Measurements from ENCODE around the gene SLC12A4. TPM values are rescaled to one million over a fixed set of nuclear protein-coding genes. Genes with fewer than 3 reads are reported as not detected.

SLC12A4 gene
- total and polyA plus RNA-seq, 2 experiments from 2014 or later: 36.5 to 49.2 TPM

GRCh38 chr16:67951485-67951884 is 17.0 kb downstream of the SLC12A4 start:
- no peak for TF ChIP-seq CTCF (IDR thresholded peaks at IDR 0.05; ENCODE audit: low read depth, low read length)
- Histone ChIP-seq H3K27me3 (no peaks in the 10 kb centered on the region), H3K36me3 (peaks cover 45% of the 10 kb centered on the region), H3K27ac (no peak overlapping the region), H3K4me3 (no peak overlapping the region), H3K4me1 (ENCODE audit: low read depth) (no peaks in the 10 kb centered on the region), H3K9me3 (ENCODE audit: low read depth) (no peaks in the 10 kb centered on the region)
- no peak for DNase-seq (ENCODE audit: low read depth in 1 of 2, low spot score in 1 of 2)

- Histone ChIP-seq H3K4me3 (no peak overlapping the region), H3K36me3 (peaks cover 53% of the 10 kb centered on the region), H3K9me3 (ENCODE audit: low read depth) (no peaks in the 10 kb centered on the region), H3K27ac (no peak overlapping the region), H3K4me1 (ENCODE audit: low read depth) (no peaks in the 10 kb centered on the region), H3K27me3 (no peaks in the 10 kb centered on the region)
- no peak for TF ChIP-seq CTCF (IDR thresholded peaks at IDR 0.05; ENCODE audit: low read depth, low read length)
- no peak for DNase-seq (ENCODE audit: low read depth in 1 of 2, low spot score in 1 of 2)
These were observed 18.0 kb downstream of the SLC12A4 start for GRCh38 chr16:67950335-67950843.

- Histone ChIP-seq H3K36me3 (peaks cover 59% of the 10 kb centered on the region), H3K27ac (no peak overlapping the region), H3K9me3 (ENCODE audit: low read depth) (no peaks in the 10 kb centered on the region), H3K4me1 (ENCODE audit: low read depth) (no peaks in the 10 kb centered on the region), H3K27me3 (no peaks in the 10 kb centered on the region), H3K4me3 (no peak overlapping the region)
- TF ChIP-seq CTCF (IDR thresholded peaks at IDR 0.05; ENCODE audit: low read depth, low read length): no peak
- no peak for DNase-seq (ENCODE audit: low read depth in 1 of 2, low spot score in 1 of 2)
These were observed 18.8 kb downstream of the SLC12A4 start for GRCh38 chr16:67949645-67950044.

GRCh38 chr16:67948015-67948414 is 20.4 kb downstream of the SLC12A4 start:
- H3K27ac ChIP-seq: no peak overlapping the region
- no peak for TF ChIP-seq CTCF (IDR thresholded peaks at IDR 0.05; ENCODE audit: low read depth, low read length)

GRCh38 chr16:67946966-67947558 is 21.4 kb downstream of the SLC12A4 start:
- H3K9me3 ChIP-seq (ENCODE audit: low read depth): no peaks in the 10 kb centered on the region
- no peak overlapping the region for H3K27ac ChIP-seq
- H3K36me3 ChIP-seq: peaks cover 50% of the 10 kb centered on the region
- no peaks in the 10 kb centered on the region for H3K27me3 ChIP-seq
- no peak for DNase-seq (ENCODE audit: low read depth in 1 of 2, low spot score in 1 of 2)
- no peak for TF ChIP-seq CTCF (IDR thresholded peaks at IDR 0.05; ENCODE audit: low read depth, low read length)
- H3K4me3 ChIP-seq: no peak overlapping the region
- no peaks in the 10 kb centered on the region for H3K4me1 ChIP-seq (ENCODE audit: low read depth)

More at GRCh38 chr16:67948015-67948414, 20.4 kb downstream of the SLC12A4 start:
- Histone ChIP-seq H3K4me3 (no peak overlapping the region), H3K36me3 (peaks cover 52% of the 10 kb centered on the region), H3K4me1 (ENCODE audit: low read depth) (no peaks in the 10 kb centered on the region), H3K27me3 (no peaks in the 10 kb centered on the region), H3K9me3 (ENCODE audit: low read depth) (no peaks in the 10 kb centered on the region)
- no peak for DNase-seq (ENCODE audit: low read depth in 1 of 2, low spot score in 1 of 2)
